HG02678 (cell line): ENCODE measurements around the gene ZNF622.
"Not testable (repeated sequence)": the region's sequence is repeated elsewhere in the genome, so short reads cannot be mapped to it uniquely, and the experiment has no call there.

Source experiments
- ATAC-seq: cut with Tn5 transposase; IDR thresholded peaks from one replicate; pipeline ENCODE4 v1.9.1; 2021; ENCODE audit warnings: mild to moderate bottlenecking, moderate library complexity; ENCODE audit not compliant: unreplicated experiment

The ZNF622 gene

GRCh38 chr5:16480821-16481538 lies 15.4 kb upstream of the ZNF622 start:
- ATAC-seq = no peak

GRCh38 chr5:16480144-16480543 lies 14.5 kb upstream of the ZNF622 start:
- ATAC-seq = no peak

- ATAC-seq = no peak
Measured at GRCh38 chr5:16477541-16477940, 11.9 kb upstream of the ZNF622 start.

GRCh38 chr5:16476417-16476816 lies 10.8 kb upstream of the ZNF622 start:
- ATAC-seq = not testable (repeated sequence)

- no peak for ATAC-seq
Measured at GRCh38 chr5:16471387-16471786, 5.8 kb upstream of the ZNF622 start.

- ATAC-seq = peak; percentile 71
Measured at GRCh38 chr5:16467363-16468219, 2.0 kb upstream of the ZNF622 start.

GRCh38 chr5:16464664-16465543 lies 696 bp downstream of the ZNF622 start:
- no peak for ATAC-seq

- ATAC-seq = no peak
Measured at GRCh38 chr5:16464231-16464630, 1.4 kb downstream of the ZNF622 start.

DNA sequence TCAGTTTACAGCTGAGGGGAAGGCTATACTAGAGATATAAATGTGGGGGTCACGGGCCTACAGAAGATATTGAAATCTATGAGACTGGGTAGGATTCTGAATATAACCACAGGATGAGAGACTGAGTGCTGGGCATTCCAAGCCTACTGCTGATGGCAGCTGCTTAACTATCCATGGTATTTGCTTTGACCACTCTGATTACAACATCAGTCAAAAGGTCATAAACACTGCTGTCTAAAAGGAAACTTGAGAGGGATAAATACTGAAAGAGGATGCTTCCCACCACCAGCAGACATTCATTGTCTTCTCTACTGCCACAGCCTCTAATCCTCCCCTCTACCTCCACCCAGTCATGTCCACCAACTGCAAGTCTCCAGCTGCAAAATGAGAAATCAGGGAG lies 3.8 kb downstream of the ZNF622 start:
- no peak for ATAC-seq

GRCh38 chr5:16461026-16461425 lies 4.6 kb downstream of the ZNF622 start:
- ATAC-seq = no peak

DNA sequence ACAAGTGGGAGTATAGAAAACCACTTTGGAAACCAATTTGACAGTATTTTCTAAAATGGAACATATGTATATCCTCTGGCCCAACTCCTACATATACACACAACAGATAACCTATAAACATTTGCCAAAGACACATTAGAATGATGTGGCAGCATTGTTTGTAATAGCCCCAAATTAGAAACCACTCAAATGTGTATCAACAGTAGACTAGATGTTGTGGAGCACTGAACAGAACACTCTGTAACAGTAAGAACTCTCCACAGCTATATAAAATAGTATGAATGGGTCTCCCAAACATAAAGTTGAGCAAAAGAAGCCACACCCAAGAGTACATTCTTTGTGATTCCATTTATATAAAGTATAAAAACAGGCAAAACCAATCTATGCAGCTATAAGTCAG lies 6.1 kb downstream of the ZNF622 start:
- no peak for ATAC-seq

GRCh38 chr5:16457853-16458252 lies 7.7 kb downstream of the ZNF622 start:
- no peak for ATAC-seq

DNA sequence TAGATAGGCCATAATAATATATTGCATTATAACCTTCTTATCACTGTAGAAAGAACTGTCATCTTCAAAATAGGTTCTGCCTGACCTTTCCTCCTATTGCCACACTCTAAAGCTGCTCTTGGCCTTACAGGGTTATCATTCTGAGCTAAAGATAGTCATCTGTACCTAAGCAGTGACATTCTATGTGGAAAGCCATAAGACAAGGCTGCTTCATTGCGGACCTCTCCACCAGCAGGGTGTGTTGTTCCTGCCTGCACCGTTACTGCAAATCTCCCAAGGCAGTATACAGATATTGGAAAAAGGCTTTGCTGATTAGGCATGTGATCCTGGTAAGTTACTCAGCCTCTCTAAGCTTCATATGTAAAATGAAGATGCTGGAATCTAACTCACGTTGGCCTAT lies 8.1 kb downstream of the ZNF622 start:
- ATAC-seq = no peak

DNA sequence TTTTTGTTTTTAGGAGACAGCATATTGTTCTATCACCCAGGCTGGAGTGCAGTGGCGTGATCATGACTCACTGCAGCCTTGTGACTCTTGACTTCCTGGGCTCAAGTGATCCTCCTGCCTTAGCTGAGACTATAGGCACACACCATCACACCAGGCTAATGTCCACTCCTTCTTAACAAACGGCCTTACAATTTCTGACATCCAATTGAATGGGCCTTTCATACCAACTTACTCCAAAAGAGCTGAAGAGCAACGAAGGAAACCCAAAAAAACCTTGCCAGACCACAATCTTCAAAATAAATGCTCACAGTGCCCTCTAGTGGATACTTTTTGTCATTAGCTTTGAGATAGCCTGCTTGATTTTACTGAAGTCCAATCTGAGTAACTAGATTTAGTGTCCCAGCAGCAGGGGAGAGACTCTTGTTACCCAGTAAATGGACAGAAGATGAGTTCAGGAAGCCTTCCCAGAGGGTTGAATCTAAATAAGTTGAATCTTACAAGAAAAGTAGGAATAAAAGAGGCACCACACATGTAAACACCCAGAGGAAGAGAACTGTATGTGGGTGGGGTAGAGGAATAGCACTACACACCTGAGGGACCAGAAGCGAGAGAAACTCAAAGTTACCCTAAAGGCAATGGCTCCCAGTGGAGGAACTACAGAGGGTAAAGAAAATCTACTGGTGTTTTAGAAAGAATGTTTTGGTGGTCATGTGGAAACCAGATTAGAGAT lies 9.3 kb downstream of the ZNF622 start:
- peak; percentile 70 for ATAC-seq

GRCh38 chr5:16455668-16456067 lies 9.9 kb downstream of the ZNF622 start:
- ATAC-seq = peak; percentile 23

- no peak for ATAC-seq
Measured at GRCh38 chr5:16454686-16455085, 10.9 kb downstream of the ZNF622 start.

- ATAC-seq = no peak
Measured at GRCh38 chr5:16453609-16454008, 12.0 kb downstream of the ZNF622 start.

DNA sequence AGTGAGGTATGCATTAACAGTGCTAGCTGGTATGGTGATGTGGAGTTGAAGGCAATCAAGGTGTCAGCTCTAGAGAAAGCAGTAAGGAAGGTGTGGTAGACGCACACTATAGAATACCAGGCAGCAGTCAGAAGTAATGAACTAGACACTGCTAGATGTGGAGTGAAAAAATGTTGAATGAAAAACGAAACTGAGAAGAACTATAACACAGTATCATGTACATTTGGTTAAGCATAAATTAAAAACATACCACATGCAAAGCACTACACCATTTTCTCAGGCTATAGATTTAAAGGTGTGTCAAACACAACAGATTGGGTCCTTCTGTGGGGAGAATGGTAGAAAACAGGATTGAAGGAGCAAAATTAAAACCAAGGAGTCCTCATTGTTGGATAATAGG lies 15.4 kb downstream of the ZNF622 start:
- ATAC-seq = peak; percentile 76

GRCh38 chr5:16446993-16447392 lies 18.6 kb downstream of the ZNF622 start:
- no peak for ATAC-seq

- ATAC-seq = no peak
Measured at GRCh38 chr5:16437977-16438376, 27.6 kb downstream of the ZNF622 start.
